ENCODE measurements around the gene CDH23.

DNA sequence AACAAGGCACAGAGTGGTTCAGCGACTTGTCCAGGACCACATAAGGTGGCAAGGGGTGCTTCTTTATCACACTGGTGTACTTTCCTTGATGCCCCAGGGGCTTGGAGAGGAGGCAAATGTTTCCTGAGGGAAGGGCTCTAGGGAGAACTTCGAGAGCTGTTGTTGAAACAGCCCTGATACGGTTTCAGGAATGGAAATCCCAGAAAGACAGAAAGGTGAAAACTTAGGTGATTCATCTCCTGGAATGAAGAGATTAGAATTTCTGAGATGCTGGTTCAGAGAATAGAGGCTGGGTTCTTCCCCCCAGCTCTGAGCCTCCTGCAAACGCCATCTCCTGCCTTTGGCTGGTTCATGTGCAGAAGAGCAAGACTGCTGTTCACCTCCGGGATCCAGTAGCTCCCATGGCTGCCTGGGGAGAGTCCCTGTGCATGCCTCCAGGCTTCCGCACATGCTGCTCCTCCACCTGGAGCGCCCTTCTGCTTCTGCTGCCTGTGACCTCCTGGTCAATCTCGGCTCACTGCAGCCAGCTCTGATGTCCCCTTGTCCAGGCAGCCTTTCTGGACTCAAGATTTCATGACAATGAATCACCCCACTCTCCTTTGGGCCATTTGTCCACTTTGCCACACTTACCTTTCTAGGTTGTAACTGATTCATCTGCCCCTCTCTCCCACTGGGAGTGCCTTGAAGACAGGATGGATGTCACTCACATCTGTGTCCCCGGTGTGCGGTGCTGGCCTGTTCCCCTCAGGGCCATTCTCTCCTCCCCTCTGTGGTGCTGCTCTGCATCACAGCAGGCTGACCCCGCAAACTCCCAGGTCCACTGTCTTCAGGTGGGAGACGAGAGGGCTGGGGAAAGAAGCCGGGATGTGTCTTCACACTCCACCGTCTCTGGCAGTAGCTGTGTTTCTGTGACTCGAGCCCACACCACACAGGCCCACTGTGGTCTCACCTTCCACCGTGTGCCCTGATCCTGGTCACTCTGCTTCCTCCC is 3.6 kb upstream of the CDH23 start:
- TF ChIP-seq, protein P1, sequence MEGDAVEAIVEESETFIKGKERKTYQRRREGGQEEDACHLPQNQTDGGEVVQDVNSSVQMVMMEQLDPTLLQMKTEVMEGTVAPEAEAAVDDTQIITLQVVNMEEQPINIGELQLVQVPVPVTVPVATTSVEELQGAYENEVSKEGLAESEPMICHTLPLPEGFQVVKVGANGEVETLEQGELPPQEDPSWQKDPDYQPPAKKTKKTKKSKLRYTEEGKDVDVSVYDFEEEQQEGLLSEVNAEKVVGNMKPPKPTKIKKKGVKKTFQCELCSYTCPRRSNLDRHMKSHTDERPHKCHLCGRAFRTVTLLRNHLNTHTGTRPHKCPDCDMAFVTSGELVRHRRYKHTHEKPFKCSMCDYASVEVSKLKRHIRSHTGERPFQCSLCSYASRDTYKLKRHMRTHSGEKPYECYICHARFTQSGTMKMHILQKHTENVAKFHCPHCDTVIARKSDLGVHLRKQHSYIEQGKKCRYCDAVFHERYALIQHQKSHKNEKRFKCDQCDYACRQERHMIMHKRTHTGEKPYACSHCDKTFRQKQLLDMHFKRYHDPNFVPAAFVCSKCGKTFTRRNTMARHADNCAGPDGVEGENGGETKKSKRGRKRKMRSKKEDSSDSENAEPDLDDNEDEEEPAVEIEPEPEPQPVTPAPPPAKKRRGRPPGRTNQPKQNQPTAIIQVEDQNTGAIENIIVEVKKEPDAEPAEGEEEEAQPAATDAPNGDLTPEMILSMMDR (IDR thresholded peaks at IDR 0.05) = no peak
- no peak for TF ChIP-seq POLR2A (IDR thresholded peaks at IDR 0.05)
